Stimulated activated memory B cell treated with anti-CD40 and anti-IgM and Interleukin-4, amounts not matched to agents 10 μg/mL and 1 μg/mL and 100 μg/mL, for 72 hours (primary cell): ENCODE results near the gene NEB.
A peak's percentile ranks its signal among the peaks of the same experiment; 100 is the strongest.

Experiments
- ATAC-seq: fragments of 150-1000 bp; cut with Tn5 transposase; 2 replicates; pipeline ENCODE4 v1.10.0; 2021
- H3K27ac Mint-ChIP-seq: one replicate; pipeline ENCODE4 v1.8.0; 2022; ENCODE audit warnings: mild to moderate bottlenecking, mixed read lengths
- H3K27me3 Mint-ChIP-seq: one replicate; pipeline ENCODE4 v1.8.0; 2022; ENCODE audit warnings: mixed read lengths
- H3K36me3 Mint-ChIP-seq: one replicate; pipeline ENCODE4 v1.8.0; 2022; ENCODE audit warnings: mixed read lengths
- H3K4me1 Mint-ChIP-seq: one replicate; pipeline ENCODE4 v1.8.0; 2022; ENCODE audit warnings: mixed read lengths
- H3K4me3 Mint-ChIP-seq: one replicate; pipeline ENCODE4 v1.8.0; 2022; ENCODE audit warnings: mild to moderate bottlenecking, moderate library complexity, mixed read lengths
- H3K9me3 Mint-ChIP-seq: one replicate; pipeline ENCODE4 v1.8.0; 2022; ENCODE audit warnings: mixed read lengths

Gene NEB, protein sequence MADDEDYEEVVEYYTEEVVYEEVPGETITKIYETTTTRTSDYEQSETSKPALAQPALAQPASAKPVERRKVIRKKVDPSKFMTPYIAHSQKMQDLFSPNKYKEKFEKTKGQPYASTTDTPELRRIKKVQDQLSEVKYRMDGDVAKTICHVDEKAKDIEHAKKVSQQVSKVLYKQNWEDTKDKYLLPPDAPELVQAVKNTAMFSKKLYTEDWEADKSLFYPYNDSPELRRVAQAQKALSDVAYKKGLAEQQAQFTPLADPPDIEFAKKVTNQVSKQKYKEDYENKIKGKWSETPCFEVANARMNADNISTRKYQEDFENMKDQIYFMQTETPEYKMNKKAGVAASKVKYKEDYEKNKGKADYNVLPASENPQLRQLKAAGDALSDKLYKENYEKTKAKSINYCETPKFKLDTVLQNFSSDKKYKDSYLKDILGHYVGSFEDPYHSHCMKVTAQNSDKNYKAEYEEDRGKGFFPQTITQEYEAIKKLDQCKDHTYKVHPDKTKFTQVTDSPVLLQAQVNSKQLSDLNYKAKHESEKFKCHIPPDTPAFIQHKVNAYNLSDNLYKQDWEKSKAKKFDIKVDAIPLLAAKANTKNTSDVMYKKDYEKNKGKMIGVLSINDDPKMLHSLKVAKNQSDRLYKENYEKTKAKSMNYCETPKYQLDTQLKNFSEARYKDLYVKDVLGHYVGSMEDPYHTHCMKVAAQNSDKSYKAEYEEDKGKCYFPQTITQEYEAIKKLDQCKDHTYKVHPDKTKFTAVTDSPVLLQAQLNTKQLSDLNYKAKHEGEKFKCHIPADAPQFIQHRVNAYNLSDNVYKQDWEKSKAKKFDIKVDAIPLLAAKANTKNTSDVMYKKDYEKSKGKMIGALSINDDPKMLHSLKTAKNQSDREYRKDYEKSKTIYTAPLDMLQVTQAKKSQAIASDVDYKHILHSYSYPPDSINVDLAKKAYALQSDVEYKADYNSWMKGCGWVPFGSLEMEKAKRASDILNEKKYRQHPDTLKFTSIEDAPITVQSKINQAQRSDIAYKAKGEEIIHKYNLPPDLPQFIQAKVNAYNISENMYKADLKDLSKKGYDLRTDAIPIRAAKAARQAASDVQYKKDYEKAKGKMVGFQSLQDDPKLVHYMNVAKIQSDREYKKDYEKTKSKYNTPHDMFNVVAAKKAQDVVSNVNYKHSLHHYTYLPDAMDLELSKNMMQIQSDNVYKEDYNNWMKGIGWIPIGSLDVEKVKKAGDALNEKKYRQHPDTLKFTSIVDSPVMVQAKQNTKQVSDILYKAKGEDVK (N-terminal part only)

DNA sequence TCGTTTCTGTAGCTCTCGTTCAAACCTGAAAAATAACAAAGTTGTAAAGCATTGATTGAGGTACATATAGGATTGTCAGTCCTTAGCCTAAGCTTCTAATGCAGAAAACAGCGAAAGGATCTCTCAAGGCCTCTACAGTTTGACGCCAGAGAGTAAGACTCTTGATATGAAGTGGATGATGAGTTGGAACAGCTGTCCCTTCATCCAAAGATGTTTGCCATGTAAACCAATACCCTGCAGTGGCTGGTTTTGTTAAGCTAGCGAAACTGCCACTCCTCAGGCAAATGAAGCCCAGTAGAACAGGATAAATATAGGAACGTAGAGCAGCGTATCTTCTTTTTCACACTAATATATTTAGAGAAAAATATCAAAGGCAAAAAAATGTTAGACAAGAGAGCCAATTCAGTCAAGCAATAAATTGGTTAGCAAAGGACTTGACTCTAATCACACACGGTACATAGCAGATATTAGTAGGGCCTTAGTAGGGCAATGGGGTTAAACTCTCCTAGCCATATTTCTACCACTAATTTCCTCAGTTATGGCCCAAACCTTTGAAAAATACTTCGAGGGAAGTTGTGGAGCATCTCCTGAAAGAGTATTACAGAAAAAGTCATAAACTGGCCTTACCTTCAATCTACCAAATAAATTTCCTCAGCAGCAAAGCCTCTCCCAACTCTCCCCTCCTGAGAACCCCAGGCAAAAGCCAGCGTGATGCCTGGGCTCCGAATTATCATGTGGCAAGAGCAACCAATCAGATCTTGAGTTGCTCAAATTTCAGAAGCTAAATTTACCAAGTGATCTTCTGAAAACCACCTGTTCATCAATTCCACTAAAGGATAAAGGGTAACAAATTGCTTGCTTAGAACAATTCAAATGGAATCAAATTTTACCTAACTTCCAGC, at the start of gene NEB:
NEB (minus strand) TSS at position 706 of the 902 bp plus-strand sequence. CDS start 1,320 bp downstream, outside the sequence.
- ATAC-seq = no peak
- Mint-ChIP-seq H3K9me3 (no peaks in the 10 kb centered on the region), H3K27me3 (no peaks in the 10 kb centered on the region), H3K36me3 (peaks cover 9% of the 10 kb centered on the region), H3K27ac (no peak within 1 kb of the TSS), H3K4me3 (no peak within 1 kb of the TSS), H3K4me1 (peaks cover 19% of the 10 kb centered on the region)

DNA sequence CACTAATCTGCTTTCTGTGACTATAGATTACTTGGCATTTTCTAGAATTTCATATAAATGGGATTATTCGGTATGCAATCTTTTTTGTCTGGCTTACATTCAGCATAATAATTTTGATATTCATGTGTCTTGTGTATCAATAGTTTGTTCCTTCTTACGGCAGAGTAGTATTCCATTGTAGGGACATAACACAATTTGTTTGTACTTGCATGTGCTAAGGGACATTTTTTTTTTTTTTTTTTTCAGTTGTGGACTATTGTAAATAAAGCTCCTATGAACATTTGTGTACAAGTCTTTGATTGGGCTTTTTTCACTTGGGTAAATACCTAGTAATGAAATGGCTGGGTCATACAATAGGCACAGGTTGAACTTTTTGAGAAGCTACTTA, 48.9 kb upstream of the NEB start:
- peaks cover 9% of the 10 kb centered on the region for H3K9me3 Mint-ChIP-seq
- H3K27ac Mint-ChIP-seq = peak overlapping the region; percentile 63
- peaks cover 17% of the 10 kb centered on the region for H3K4me1 Mint-ChIP-seq
- no peak overlapping the region for H3K4me3 Mint-ChIP-seq
- no peak for ATAC-seq
- no peaks in the 10 kb centered on the region for H3K27me3 Mint-ChIP-seq
- peaks cover 66% of the 10 kb centered on the region for H3K36me3 Mint-ChIP-seq

DNA sequence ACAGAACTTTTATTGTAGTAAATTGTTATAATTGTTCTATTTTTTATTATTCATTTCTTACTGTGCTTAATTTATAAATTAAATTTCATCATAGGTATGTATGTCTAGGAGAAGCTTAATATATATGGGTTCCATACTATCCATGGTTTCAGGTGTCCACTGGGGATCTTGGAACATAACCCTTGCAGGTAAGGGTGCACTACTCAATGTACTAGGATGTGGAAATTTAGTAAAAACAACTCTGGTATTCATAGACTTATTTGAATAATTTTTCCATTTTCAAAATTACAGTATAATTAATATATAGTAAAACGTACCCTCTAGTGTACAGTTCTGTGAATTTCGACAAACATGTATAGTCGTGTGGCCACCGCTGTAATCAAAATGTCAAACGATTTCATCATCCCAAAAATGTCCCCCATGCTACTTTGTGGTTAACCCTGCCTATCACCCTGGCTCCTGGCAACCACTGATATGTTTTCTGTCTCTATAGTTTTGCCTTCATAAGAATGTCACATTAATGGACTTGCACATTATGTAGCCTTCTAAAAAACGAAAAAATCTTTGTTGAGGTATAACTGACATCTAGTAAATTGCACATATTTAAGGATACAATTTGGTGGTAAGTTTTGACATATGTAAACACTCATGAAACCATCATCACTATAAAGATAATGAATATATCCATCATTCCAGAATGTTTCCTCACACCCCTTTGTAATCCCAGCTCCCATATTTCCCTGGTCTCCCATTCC, 48.3 kb upstream of the NEB start:
- no peak for ATAC-seq
- peaks cover 9% of the 10 kb centered on the region for H3K9me3 Mint-ChIP-seq
- no peaks in the 10 kb centered on the region for H3K27me3 Mint-ChIP-seq
- peaks cover 13% of the 10 kb centered on the region for H3K4me1 Mint-ChIP-seq
- peaks cover 67% of the 10 kb centered on the region for H3K36me3 Mint-ChIP-seq
- peak overlapping the region; percentile 63 for H3K27ac Mint-ChIP-seq
- H3K4me3 Mint-ChIP-seq = no peak overlapping the region

DNA sequence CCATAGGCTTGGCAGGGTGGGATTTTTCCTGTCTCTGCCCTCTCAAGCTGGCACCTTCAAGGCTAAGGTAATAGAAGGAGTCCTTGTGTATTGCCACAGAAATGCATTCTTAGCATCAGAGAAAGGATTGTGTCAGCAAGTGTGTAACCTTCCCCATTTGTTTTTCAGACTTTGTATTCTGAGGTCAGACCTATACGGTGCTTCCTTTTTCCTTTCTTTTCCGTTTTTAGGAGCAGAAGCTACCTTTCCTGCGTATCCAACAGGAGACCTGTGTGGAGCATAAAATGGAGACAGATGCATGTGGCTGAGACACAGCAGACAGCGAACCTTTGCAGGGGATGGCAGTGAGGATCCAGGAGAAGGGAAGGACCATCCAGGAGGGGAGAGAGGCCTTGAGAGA, 47.4 kb upstream of the NEB start:
- Mint-ChIP-seq H3K4me1 (peaks cover 13% of the 10 kb centered on the region), H3K4me3 (no peak overlapping the region), H3K36me3 (peaks cover 76% of the 10 kb centered on the region), H3K27ac (peak overlapping the region; percentile 61), H3K9me3 (peaks cover 9% of the 10 kb centered on the region), H3K27me3 (no peaks in the 10 kb centered on the region)
- no peak for ATAC-seq

DNA sequence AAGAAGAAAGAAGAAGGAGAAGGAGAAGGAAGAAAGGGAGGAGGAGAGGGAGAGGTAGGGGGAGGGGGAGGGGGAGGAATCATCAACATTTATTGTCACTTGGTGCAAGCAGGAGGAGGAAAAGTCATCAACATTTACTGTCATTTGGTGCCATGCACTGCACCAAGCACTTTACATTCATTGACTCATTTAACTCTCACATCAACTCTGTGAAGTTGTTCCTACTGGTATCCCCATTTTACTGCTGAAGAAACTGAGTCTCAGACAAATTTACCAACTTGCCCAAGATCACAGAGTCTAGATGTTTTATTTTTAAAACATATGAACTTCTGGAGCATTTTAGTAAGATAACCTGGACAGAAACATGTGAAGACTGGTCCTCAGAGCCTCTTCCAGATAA, 46.7 kb upstream of the NEB start:
- no peaks in the 10 kb centered on the region for H3K27me3 Mint-ChIP-seq
- peaks cover 83% of the 10 kb centered on the region for H3K36me3 Mint-ChIP-seq
- peaks cover 15% of the 10 kb centered on the region for H3K4me1 Mint-ChIP-seq
- H3K9me3 Mint-ChIP-seq = peaks cover 9% of the 10 kb centered on the region
- H3K27ac Mint-ChIP-seq = peak overlapping the region; percentile 34
- ATAC-seq = no peak
- H3K4me3 Mint-ChIP-seq = no peak overlapping the region

DNA sequence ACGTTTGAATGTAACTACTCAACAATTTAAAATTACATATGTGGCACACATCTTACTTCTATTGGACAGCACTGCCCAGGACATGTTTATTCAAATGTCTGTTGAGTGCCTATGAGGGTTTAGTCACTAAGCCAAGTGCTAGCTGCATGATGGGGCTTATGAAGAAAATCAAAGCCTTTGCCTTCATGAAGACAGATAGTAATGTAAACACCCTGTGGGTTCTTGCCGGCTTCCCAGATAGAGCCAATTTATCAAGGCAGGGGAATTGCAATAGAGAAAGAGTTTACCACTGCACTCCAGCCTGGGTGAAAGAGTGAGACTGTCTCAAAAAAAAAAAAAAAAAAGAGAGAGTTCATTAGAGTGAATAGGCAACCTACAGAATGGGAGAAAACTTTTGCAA, 43.7 kb upstream of the NEB start:
- H3K27ac Mint-ChIP-seq = peak overlapping the region; percentile 89
- H3K36me3 Mint-ChIP-seq = peaks cover 67% of the 10 kb centered on the region
- H3K9me3 Mint-ChIP-seq = peaks cover 11% of the 10 kb centered on the region

DNA sequence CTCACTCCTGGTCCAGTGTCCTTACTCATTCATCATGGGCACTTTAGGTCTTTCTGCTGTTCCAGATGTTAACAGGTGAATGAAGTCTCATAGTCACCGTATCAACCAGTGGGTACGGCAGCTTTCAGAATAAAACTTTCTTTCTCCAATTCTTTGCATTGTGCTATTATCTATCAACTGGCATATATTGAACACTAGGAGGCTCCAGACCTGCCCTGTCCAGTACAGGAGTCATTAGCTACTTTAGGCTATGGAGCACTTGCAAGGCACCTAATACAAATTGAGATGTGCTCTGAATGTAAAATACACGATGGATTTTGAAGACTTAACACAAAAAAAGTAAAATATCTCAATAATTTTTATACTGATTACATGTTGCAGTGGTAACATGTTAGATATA, 43.2 kb upstream of the NEB start:
- no peak for ATAC-seq
- no peaks in the 10 kb centered on the region for H3K27me3 Mint-ChIP-seq
- H3K4me1 Mint-ChIP-seq = peaks cover 31% of the 10 kb centered on the region
- H3K4me3 Mint-ChIP-seq = no peak overlapping the region
- peaks cover 10% of the 10 kb centered on the region for H3K9me3 Mint-ChIP-seq
- H3K27ac Mint-ChIP-seq = peak overlapping the region; percentile 89
- peaks cover 62% of the 10 kb centered on the region for H3K36me3 Mint-ChIP-seq

More for the DNA sequence above, 43.7 kb upstream of the NEB start:
- Mint-ChIP-seq H3K4me1 (peaks cover 26% of the 10 kb centered on the region), H3K4me3 (no peak overlapping the region), H3K27me3 (no peaks in the 10 kb centered on the region)
- no peak for ATAC-seq

DNA sequence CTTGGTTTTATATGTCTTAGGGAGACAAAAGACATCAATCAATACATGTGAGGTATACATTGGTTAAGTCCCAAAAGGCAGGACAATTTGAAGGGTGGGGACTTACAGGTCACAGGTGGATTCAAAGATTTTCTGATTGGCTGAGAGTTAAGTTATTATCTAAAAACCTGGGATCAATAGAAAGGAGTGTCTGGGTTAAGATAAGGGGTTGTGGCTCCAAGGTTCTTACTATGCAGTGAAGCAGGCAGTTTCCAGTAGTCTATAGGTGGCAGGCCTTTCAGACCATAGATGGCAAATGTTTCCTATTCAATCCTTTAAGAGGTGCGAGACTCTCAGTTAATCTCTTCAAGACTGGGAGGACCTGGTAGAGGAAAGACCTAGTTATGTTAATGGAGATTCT, 42.1 kb upstream of the NEB start:
- no peaks in the 10 kb centered on the region for H3K27me3 Mint-ChIP-seq
- no peak overlapping the region for H3K4me3 Mint-ChIP-seq
- peaks cover 55% of the 10 kb centered on the region for H3K36me3 Mint-ChIP-seq
- H3K9me3 Mint-ChIP-seq = peaks cover 10% of the 10 kb centered on the region
- H3K4me1 Mint-ChIP-seq = peaks cover 42% of the 10 kb centered on the region
- ATAC-seq = no peak
- H3K27ac Mint-ChIP-seq = peak overlapping the region; percentile 89

DNA sequence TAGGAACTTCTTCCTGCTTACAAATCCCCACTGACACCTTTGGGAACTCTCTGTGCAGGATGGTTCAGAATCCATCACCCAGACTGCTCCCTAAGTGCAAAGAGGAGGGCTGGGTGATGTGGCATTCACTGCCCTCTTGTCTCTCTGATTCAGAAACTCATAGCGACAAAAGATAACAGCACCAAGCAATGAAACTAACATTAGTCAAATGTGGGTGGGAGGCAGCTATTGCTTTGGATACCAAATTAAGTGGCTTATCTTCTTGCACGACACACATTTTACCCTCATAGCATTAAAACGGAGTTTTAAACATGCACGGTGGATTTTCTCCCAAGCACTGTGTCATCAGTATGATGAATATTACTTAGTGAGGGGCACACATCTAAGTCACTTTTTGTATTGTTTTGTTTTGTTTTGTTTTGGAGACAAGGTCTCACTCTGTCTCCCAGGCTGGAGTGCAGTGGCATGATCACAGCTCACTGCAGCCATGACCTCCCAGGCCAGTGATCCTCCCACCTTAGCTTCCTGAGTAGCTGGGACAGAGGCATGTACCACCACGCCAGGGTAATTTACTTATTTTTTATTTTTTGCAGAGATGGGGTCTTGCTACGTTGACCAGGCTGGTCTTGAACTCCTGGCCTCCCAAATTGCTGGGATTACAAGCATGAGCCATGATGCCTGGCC, 40.9 kb upstream of the NEB start:
- peak; percentile 61 for ATAC-seq
- Mint-ChIP-seq H3K9me3 (peaks cover 6% of the 10 kb centered on the region), H3K27me3 (no peaks in the 10 kb centered on the region), H3K4me1 (peaks cover 54% of the 10 kb centered on the region), H3K27ac (peak overlapping the region; percentile 89), H3K36me3 (peaks cover 46% of the 10 kb centered on the region), H3K4me3 (peak overlapping the region; percentile 28)

DNA sequence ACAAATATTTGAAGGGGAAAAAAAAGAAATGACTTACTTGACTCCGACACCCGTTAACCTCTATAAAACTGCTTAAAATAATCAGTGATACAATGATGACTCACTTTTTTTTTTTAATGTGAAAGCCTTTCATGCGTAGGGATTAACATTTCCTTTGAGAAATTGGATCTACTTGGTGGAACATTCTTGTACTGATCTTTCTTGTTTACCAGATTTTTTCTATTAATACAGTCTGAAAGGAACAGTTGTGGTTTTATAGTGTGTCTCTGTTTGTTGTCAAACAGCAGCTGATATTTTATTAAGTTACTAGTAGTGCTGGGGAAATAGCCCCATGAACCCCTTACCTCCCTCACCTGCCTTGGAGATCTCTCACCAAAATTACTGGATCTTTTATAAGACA, 40.2 kb upstream of the NEB start:
- Mint-ChIP-seq H3K4me3 (no peak overlapping the region), H3K9me3 (peaks cover 9% of the 10 kb centered on the region), H3K27ac (peak overlapping the region; percentile 89), H3K36me3 (peaks cover 46% of the 10 kb centered on the region), H3K4me1 (peaks cover 61% of the 10 kb centered on the region), H3K27me3 (no peaks in the 10 kb centered on the region)
- no peak for ATAC-seq

DNA sequence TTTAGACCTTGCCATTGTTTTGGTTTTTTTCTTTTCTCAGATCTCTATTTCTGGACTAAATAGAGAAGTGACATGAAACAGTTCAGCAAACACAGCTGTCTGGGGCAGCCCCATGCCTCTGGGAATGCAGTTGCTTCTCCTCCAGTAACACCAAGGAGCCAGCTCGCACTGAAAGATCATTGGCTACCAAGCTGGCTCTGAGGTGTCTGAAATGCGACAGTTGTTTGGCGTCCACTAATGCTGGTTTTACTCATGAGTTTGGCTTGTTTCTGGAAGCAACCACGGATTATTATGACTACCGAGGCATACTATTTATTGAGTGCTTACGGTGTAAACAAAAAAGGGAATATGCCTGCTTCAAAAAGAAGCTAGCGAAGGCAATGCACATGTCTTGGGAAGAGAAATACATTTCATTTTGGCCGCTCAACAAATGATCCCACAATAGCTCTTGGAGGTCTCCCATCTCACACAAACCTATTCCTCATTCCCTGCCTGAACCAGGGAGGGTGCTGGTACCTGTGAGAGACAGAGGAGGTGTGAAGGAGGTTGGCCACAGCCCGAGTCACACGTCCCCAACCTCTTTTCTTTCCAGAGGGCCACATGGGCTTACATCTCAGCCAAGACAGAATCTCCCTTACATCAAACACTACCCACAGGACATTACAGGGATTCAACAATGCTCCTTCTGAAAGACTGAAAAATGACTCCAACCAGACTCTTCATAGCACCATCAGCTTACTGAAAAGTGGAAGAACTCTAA, 37.5 kb upstream of the NEB start:
- peaks cover 24% of the 10 kb centered on the region for H3K36me3 Mint-ChIP-seq
- H3K27me3 Mint-ChIP-seq = no peaks in the 10 kb centered on the region
- peak overlapping the region; percentile 34 for H3K4me3 Mint-ChIP-seq
- peaks cover 87% of the 10 kb centered on the region for H3K4me1 Mint-ChIP-seq
- H3K27ac Mint-ChIP-seq = peak overlapping the region; percentile 86
- ATAC-seq = peak; percentile 98
- H3K9me3 Mint-ChIP-seq = peaks cover 7% of the 10 kb centered on the region

DNA sequence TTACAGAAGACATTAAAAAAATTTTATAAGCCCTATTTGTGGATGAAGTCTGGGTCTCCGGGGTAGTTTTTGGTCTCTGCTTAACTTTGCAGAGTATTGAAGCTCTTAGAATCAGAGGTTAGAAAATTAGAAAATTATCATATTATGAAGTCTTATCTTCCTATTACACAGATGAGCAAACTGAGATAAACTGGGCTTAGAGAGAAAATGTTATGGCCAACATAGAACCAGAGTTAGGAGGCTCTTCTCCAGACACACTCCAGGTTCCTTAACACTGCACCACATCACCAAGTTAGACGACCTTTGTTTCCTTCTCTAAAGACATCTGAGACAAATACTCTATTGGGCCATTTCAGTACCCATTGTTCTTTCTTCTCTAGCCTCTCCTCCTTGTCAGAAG, 36.7 kb upstream of the NEB start:
- H3K4me1 Mint-ChIP-seq = peaks cover 94% of the 10 kb centered on the region
- H3K27ac Mint-ChIP-seq = peak overlapping the region; percentile 86
- H3K9me3 Mint-ChIP-seq = peaks cover 7% of the 10 kb centered on the region
- no peaks in the 10 kb centered on the region for H3K27me3 Mint-ChIP-seq
- H3K4me3 Mint-ChIP-seq = no peak overlapping the region
- H3K36me3 Mint-ChIP-seq = peaks cover 16% of the 10 kb centered on the region
- ATAC-seq = peak; percentile 34

DNA sequence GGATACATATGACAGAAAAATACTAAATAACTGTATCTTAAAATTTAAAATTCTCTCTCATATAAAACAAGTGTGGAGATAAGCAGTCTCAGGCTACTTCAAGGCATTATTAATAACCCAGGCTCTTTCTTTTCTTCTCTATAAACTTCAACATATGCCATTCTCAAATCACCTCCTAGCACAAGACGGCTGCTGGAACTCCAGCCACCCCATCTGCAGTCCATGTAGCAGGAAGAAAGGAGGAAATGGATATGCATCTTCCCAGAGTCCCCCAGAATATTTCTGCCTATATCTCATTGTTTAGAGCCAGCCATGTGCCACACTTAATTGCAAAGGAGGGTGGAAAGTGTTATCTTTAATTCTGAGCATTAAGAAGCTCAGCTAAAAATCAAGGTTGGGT, 35.3 kb upstream of the NEB start:
- Mint-ChIP-seq H3K36me3 (peaks cover 9% of the 10 kb centered on the region), H3K4me3 (no peak overlapping the region), H3K27me3 (no peaks in the 10 kb centered on the region), H3K27ac (peak overlapping the region; percentile 86), H3K9me3 (peaks cover 3% of the 10 kb centered on the region), H3K4me1 (peaks cover 94% of the 10 kb centered on the region)
- no peak for ATAC-seq
